ENCODE data around the gene EMB.
"Not testable (repeated sequence)": the region's sequence is repeated elsewhere in the genome, so short reads cannot be mapped to it uniquely, and the experiment has no call there.

The EMB gene, protein sequence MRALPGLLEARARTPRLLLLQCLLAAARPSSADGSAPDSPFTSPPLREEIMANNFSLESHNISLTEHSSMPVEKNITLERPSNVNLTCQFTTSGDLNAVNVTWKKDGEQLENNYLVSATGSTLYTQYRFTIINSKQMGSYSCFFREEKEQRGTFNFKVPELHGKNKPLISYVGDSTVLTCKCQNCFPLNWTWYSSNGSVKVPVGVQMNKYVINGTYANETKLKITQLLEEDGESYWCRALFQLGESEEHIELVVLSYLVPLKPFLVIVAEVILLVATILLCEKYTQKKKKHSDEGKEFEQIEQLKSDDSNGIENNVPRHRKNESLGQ

DNA sequence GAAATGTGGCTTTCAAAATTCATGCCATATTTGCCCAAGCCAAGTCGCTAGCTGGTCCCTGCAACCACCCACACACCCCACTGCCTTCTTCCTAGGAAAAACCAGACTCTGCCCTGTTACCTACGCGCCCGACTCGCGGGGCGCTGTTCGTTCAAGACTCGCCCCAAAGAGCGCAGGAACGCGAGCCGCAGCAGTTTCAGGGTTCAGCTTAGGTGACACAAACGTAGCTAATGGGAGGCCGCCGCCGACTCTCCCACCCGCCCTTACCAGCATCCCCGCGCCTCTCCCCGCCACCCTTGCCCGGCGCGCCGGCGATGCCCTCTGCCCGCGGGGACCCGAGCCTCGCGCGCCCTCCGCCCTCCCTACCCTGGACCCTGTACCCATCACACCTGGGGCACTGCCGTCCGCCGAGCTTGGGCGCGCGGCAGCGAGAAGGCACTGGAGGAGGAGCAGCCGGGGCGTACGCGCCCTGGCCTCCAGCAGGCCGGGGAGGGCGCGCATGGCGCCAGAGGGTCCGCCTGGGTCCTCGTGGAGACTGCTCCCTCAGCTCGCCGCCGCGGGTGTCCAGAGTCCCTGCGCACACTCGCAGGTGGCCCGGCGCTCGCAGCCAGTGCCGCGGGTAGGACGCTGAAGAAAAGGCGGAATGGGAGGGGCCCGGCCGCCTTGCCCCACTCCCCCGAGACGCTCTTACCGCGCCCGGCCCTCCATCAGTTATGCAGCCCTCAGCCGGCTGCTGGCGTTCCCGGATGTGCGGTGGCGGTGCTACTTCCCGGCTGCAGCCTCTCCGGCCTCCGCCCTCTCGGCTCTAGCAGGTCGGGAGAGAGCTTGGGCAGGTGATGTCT is at the start of gene EMB:
Gene EMB (minus strand): TSS at position 638 of the 842 bp plus-strand sequence. CDS start 137 bp downstream, at position 501.
- H3K36me3 ChIP-seq (ENCODE audit: insufficient read depth, low read depth, low read length), result no peaks in the 10 kb centered on the region
- H3K9me3 ChIP-seq (ENCODE audit: insufficient read depth, low read depth, low read length), result no peaks in the 10 kb centered on the region
- no peaks in the 10 kb centered on the region for H3K27me3 ChIP-seq (ENCODE audit: insufficient read depth, low read length)
- H3K27ac ChIP-seq (ENCODE audit: low read length), result no peak within 1 kb of the TSS
- peak within 1 kb of the TSS; percentile 69 for H3K4me3 ChIP-seq (ENCODE audit: low read length)
- peak within 1 kb of the TSS; percentile 72 for H3K9ac ChIP-seq (ENCODE audit: low read depth, low read length)
- H3K4me1 ChIP-seq (ENCODE audit: insufficient read depth, low read length), result 0 out of 2 replicates have a peak, but pooled peaks cover 3% of the 10 kb centered on the region

DNA sequence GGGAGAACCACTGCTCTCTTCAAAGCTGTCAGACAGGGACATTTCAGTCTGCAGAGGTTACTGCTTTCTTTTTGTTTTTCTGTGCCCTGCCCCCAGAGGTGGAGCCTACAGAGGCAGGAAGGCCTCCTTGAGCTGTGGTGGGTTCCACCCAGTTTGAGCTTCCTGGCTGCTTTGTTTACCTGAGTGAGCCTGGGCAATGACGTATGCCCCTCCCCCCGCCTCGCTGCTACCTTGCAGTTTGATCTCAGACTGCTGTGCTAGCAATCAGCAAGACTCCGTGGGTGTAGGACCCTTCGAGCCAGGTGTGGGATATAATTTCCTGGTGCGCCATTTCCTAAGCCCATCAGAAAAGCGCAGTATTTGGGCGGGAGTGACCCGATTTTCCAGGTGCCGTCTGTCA is 48.4 kb upstream of the EMB start:
- H3K27ac ChIP-seq (ENCODE audit: low read length); H3K9ac ChIP-seq (ENCODE audit: low read depth, low read length); H3K27me3 ChIP-seq (ENCODE audit: insufficient read depth, low read length); H3K4me1 ChIP-seq (ENCODE audit: insufficient read depth, low read length); H3K4me3 ChIP-seq (ENCODE audit: low read length); H3K36me3 ChIP-seq (ENCODE audit: insufficient read depth, low read depth, low read length): not testable (repeated sequence)
- H3K9me3 ChIP-seq (ENCODE audit: insufficient read depth, low read depth, low read length), result peaks cover 25% of the 10 kb centered on the region

DNA sequence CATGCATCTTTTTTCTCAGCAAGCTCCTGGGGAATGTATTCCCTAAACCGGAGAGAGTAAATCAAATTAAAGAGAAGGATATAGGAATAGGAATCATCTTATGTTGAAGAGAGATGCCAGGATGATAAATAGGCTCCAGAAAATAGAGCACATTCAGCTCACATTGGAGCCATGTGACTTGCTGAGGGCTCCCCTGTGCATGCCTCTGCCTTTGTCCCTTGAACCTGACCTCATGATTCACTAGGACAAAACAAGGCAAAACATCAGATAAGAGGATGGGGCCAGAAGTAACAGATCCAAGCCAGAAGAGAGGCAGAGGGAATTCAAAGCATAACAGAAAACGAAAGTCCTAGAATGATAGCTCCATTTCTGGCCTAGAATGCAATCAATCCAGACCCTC is 37.7 kb upstream of the EMB start:
- not testable (repeated sequence) for H3K4me3 ChIP-seq (ENCODE audit: low read length); H3K27ac ChIP-seq (ENCODE audit: low read length); H3K9ac ChIP-seq (ENCODE audit: low read depth, low read length); H3K27me3 ChIP-seq (ENCODE audit: insufficient read depth, low read length); H3K36me3 ChIP-seq (ENCODE audit: insufficient read depth, low read depth, low read length); H3K4me1 ChIP-seq (ENCODE audit: insufficient read depth, low read length); H3K9me3 ChIP-seq (ENCODE audit: insufficient read depth, low read depth, low read length)

DNA sequence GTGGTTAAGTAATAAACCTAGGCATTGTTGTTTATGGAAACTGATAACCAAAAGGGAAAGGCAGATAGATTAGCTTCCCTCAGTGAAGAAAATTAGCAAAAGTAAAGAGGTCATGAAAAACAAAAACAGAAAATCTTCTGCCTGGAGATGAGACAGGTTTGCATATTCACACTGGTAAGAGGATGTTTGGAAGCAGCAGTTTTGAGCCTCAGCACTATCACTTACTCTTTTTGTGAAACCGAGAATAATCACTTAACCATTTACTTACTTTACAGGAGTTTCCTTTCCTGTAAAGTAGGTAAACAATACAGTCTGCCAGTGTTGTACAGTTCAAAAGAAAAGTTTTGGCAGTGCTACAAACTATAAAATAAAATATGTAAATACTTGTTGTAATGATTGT is 35.5 kb upstream of the EMB start:
- no peaks in the 10 kb centered on the region for H3K27me3 ChIP-seq (ENCODE audit: insufficient read depth, low read length)
- H3K4me3 ChIP-seq (ENCODE audit: low read length), result no peak overlapping the region
- no peak overlapping the region for H3K9ac ChIP-seq (ENCODE audit: low read depth, low read length)
- peaks cover 23% of the 10 kb centered on the region for H3K9me3 ChIP-seq (ENCODE audit: insufficient read depth, low read depth, low read length)
- no peaks in the 10 kb centered on the region for H3K36me3 ChIP-seq (ENCODE audit: insufficient read depth, low read depth, low read length)
- H3K4me1 ChIP-seq (ENCODE audit: insufficient read depth, low read length), result no peaks in the 10 kb centered on the region
- no peak overlapping the region for H3K27ac ChIP-seq (ENCODE audit: low read length)

DNA sequence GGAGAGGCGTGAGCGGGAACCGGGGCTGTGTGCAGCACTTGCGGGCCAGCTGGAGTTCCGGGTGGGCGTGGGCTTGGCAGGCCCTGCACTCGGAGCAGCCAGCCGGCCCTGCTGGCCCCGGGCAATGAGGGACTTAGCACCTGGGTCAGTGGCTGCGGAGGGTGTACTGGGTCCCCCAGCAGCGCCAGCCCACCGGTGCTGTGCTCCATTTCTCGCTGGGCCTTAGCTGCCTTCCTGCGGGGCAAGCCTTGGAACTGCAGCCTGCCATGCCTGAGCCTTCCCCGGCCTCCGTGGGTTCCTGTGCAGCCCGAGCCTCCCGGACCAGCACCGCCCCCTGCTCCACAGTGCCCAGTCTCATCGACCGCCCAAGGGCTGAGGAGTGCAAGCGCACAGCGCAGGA is 23.9 kb upstream of the EMB start:
- not testable (repeated sequence) for H3K9me3 ChIP-seq (ENCODE audit: insufficient read depth, low read depth, low read length); H3K36me3 ChIP-seq (ENCODE audit: insufficient read depth, low read depth, low read length)

DNA sequence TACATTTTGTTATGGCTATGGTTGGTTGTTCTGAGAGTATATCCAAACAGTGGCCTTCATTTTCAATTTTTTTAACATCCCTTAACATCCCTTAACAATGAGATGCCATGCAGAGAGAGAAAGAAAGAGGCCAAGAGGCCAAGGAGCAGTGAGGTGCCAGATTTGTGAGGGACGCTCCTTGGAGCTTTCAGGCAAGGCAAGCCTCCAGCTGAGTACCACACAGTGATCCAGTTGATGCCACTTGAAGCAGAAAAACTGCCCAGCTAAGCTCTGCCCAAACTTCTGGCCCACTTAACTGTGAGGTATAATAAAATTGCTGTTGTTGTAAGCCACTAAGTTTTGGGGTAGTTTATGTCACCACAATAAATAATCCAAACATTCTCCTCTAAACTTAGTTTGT is 22.6 kb upstream of the EMB start:
- Histone ChIP-seq H3K9ac (ENCODE audit: low read depth, low read length) (no peak overlapping the region), H3K27ac (ENCODE audit: low read length) (no peak overlapping the region), H3K36me3 (ENCODE audit: insufficient read depth, low read depth, low read length) (no peaks in the 10 kb centered on the region), H3K4me3 (ENCODE audit: low read length) (no peak overlapping the region), H3K4me1 (ENCODE audit: insufficient read depth, low read length) (no peaks in the 10 kb centered on the region), H3K27me3 (ENCODE audit: insufficient read depth, low read length) (no peaks in the 10 kb centered on the region), H3K9me3 (ENCODE audit: insufficient read depth, low read depth, low read length) (0 out of 2 replicates have a peak, but pooled peaks cover 4% of the 10 kb centered on the region)

More for the DNA sequence above, 23.9 kb upstream of the EMB start:
- not testable (repeated sequence) for H3K9ac ChIP-seq (ENCODE audit: low read depth, low read length); H3K27me3 ChIP-seq (ENCODE audit: insufficient read depth, low read length); H3K27ac ChIP-seq (ENCODE audit: low read length); H3K4me1 ChIP-seq (ENCODE audit: insufficient read depth, low read length); H3K4me3 ChIP-seq (ENCODE audit: low read length)

DNA sequence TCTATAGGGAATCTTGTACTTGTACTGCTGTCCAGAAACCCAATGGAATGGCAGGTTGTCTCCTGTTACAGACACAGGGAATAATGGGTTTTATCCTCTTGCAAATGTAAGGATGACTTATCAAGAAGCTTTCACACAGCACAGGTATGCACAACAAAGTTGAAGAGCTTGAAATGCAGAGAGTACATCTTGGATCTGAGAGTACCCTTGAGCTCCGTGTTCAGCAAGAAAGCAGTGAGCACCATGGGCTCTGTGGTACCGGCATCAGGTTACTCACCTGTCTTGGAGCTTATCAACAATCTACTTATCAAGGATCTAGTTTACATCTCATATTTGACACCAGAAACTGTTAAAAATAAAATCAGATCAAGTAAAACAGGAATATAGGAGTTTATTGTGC is 22.0 kb upstream of the EMB start:
- Histone ChIP-seq H3K4me3 (ENCODE audit: low read length) (no peak overlapping the region), H3K27ac (ENCODE audit: low read length) (no peak overlapping the region), H3K27me3 (ENCODE audit: insufficient read depth, low read length) (no peaks in the 10 kb centered on the region), H3K9me3 (ENCODE audit: insufficient read depth, low read depth, low read length) (0 out of 2 replicates have a peak, but pooled peaks cover 4% of the 10 kb centered on the region), H3K4me1 (ENCODE audit: insufficient read depth, low read length) (no peaks in the 10 kb centered on the region), H3K9ac (ENCODE audit: low read depth, low read length) (no peak overlapping the region), H3K36me3 (ENCODE audit: insufficient read depth, low read depth, low read length) (no peaks in the 10 kb centered on the region)

DNA sequence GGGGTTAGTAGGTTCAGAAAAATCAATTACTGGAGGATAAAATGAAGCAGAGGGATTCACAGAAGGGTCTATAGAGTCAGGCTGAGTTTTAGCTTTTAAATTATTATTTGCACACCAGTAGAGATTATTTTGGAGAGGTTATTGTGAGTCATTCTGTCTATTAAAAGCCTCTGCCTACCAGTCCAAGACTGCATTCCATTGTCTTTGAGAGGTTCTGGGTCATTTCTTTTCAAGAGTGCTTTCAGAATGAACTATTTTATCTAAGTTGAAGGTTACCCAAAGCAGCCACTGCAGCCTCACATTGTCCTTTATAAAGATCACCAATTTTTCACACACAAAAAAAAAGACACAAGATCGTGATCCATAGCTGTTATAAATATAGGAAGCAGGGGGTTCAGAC is 21.5 kb upstream of the EMB start:
- not testable (repeated sequence) for H3K27ac ChIP-seq (ENCODE audit: low read length); H3K27me3 ChIP-seq (ENCODE audit: insufficient read depth, low read length); H3K4me1 ChIP-seq (ENCODE audit: insufficient read depth, low read length); H3K9me3 ChIP-seq (ENCODE audit: insufficient read depth, low read depth, low read length); H3K9ac ChIP-seq (ENCODE audit: low read depth, low read length); H3K4me3 ChIP-seq (ENCODE audit: low read length); H3K36me3 ChIP-seq (ENCODE audit: insufficient read depth, low read depth, low read length)

DNA sequence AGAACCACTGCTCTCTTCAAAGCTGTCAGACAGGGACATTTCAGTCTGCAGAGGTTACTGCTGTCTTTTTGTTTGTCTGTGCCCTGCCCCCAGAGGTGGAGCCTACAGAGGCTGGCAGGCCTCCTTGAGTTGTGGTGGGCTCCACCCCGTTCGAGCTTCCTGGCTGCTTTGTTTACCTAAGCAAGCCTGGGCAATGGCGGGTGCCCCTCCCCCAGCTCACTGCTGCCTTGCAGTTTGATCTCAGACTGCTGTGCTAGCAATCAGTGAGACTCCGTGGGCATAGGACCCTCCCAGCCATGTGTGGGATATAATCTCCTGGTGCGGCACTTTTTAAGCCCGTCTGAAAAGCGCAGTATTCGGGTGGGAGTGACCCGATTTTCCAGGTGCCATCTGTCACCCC is 17.3 kb upstream of the EMB start:
- not testable (repeated sequence) for H3K36me3 ChIP-seq (ENCODE audit: insufficient read depth, low read depth, low read length); H3K27ac ChIP-seq (ENCODE audit: low read length); H3K27me3 ChIP-seq (ENCODE audit: insufficient read depth, low read length); H3K4me3 ChIP-seq (ENCODE audit: low read length); H3K9ac ChIP-seq (ENCODE audit: low read depth, low read length); H3K4me1 ChIP-seq (ENCODE audit: insufficient read depth, low read length); H3K9me3 ChIP-seq (ENCODE audit: insufficient read depth, low read depth, low read length)

DNA sequence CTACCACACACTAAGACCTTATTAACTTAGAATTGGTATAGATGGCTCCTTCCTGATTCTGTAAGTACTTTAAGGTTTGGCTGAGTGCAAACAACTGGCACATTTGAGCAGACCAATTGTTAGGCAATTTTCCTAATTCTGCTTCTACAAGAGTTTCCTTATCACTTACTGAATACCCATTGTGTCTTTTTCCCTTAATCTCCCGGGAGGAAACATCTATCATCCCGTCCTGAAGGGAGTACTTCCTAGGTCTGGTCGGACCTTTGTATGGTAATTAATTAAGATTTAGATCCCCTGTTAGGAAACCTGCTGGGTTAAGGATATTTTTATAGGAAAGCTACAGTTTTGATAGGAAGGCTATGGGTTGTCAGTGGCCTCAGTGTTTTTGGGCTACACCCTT is 8.2 kb upstream of the EMB start:
- not testable (repeated sequence) for H3K27me3 ChIP-seq (ENCODE audit: insufficient read depth, low read length); H3K4me3 ChIP-seq (ENCODE audit: low read length); H3K36me3 ChIP-seq (ENCODE audit: insufficient read depth, low read depth, low read length); H3K4me1 ChIP-seq (ENCODE audit: insufficient read depth, low read length); H3K9me3 ChIP-seq (ENCODE audit: insufficient read depth, low read depth, low read length); H3K27ac ChIP-seq (ENCODE audit: low read length); H3K9ac ChIP-seq (ENCODE audit: low read depth, low read length)

DNA sequence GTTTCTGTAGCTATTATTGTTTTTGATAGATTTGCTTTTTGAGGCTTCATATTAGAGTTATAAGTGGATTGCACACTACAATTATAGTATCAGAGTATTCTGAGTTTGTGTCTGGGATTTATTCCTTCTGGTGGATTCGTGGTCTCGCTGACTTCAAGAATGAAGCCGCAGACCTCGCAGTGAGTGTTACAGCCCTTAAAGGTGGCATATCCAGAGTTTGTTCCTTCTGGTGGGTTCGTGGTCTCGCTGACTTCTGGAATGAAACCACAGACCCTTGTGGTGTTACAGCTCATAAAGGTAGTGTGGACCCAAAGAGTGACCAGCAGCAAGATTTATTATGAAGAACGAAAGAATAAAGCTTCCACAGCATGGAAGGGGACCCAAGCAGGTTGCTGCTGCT is 6.9 kb upstream of the EMB start:
- no peaks in the 10 kb centered on the region for H3K36me3 ChIP-seq (ENCODE audit: insufficient read depth, low read depth, low read length)
- H3K4me1 ChIP-seq (ENCODE audit: insufficient read depth, low read length), result no peaks in the 10 kb centered on the region
- H3K4me3 ChIP-seq (ENCODE audit: low read length), result no peak overlapping the region
- no peak overlapping the region for H3K27ac ChIP-seq (ENCODE audit: low read length)
- H3K27me3 ChIP-seq (ENCODE audit: insufficient read depth, low read length), result no peaks in the 10 kb centered on the region
- no peaks in the 10 kb centered on the region for H3K9me3 ChIP-seq (ENCODE audit: insufficient read depth, low read depth, low read length)
- no peak overlapping the region for H3K9ac ChIP-seq (ENCODE audit: low read depth, low read length)

DNA sequence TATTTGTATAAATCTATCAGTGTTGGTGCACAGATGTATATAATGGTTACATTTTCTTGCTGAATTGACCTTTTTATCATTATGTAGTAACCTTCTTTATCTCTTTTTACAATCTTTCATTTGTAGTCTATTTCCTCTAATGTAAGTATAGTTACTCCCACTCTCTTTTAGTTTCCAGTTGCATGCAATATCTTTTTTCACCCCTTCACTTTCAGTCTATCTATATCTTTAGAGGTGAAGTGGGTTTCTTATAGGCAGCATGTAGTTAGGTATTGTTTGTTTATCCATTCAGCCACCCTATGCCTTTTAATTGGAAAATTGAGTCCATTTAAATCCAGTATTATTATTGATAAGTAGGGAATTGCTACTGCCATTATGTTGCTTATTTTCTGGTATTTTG is 6.1 kb upstream of the EMB start:
- H3K4me1 ChIP-seq (ENCODE audit: insufficient read depth, low read length), result 0 out of 2 replicates have a peak, but pooled peaks cover 2% of the 10 kb centered on the region
- H3K4me3 ChIP-seq (ENCODE audit: low read length), result no peak overlapping the region
- H3K9me3 ChIP-seq (ENCODE audit: insufficient read depth, low read depth, low read length), result no peaks in the 10 kb centered on the region
- no peaks in the 10 kb centered on the region for H3K36me3 ChIP-seq (ENCODE audit: insufficient read depth, low read depth, low read length)
- no peaks in the 10 kb centered on the region for H3K27me3 ChIP-seq (ENCODE audit: insufficient read depth, low read length)
- no peak overlapping the region for H3K9ac ChIP-seq (ENCODE audit: low read depth, low read length)
- no peak overlapping the region for H3K27ac ChIP-seq (ENCODE audit: low read length)
